Fibroblast of lung (primary cell): ENCODE data around the gene PCDH9. TPM values are rescaled to one million over a fixed set of nuclear protein-coding genes. Genes with fewer than 3 reads are reported as not detected.
A peak's percentile ranks its signal among the peaks of the same experiment; 100 is the strongest.

Experiments used
- DNase-seq, 2 donors: peaks; one replicate each; pipeline versions ENCODE4 v3.0.0 to v3.0.0-alpha.2; 2010; ENCODE audit warnings: low read depth in 2 of 2
- H2AFZ ChIP-seq: 2 replicates; pipeline ENCODE4 v1.5.1; 2012; ENCODE audit warnings: low read length, control low read depth, inconsistent platforms
- H3K27ac ChIP-seq: 2 replicates; pipeline ENCODE4 v1.5.1; 2011; ENCODE audit warnings: low read length, control low read depth; ENCODE audit not compliant: insufficient read depth
- H3K27me3 ChIP-seq: 2 replicates; pipeline ENCODE4 v1.5.1; 2011; ENCODE audit warnings: mild to moderate bottlenecking, low read length; ENCODE audit not compliant: control insufficient read depth, insufficient read depth
- H3K36me3 ChIP-seq: 2 replicates; pipeline ENCODE4 v1.5.1; 2011; ENCODE audit warnings: low read length; ENCODE audit not compliant: control insufficient read depth, insufficient read depth
- H3K4me1 ChIP-seq: 2 replicates; pipeline ENCODE4 v1.5.1; 2011; ENCODE audit warnings: low read length; ENCODE audit not compliant: control insufficient read depth, insufficient read depth; ENCODE audit errors: extremely low read depth
- H3K4me2 ChIP-seq: 2 replicates; pipeline ENCODE4 v1.5.1; 2011; ENCODE audit warnings: low read length, control low read depth; ENCODE audit not compliant: insufficient read depth; ENCODE audit errors: extremely low read depth
- H3K4me3 ChIP-seq, 4 experiments: fragments of 200-600 bp in 1 of 4; sonication (generic) in 1 of 4; replicated peaks in 1 of 4; 2 replicates each; pipeline ENCODE4 v1.5.1; 2011 to 2016; ENCODE audit warnings: low read length in 4 of 4, low read depth in 3 of 4, mild to moderate bottlenecking in 3 of 4, control low read depth in 2 of 4, inconsistent platforms in 1 of 4, mixed read lengths in 1 of 4; ENCODE audit not compliant: insufficient read depth in 1 of 4; ENCODE audit errors: control extremely low read depth in 1 of 4
- H3K79me2 ChIP-seq: 2 replicates; pipeline ENCODE4 v1.5.1; 2012; ENCODE audit warnings: mild to moderate bottlenecking, low read length, inconsistent platforms; ENCODE audit not compliant: control insufficient read depth, insufficient read depth
- H3K9ac ChIP-seq: 2 replicates; pipeline ENCODE4 v1.5.1; 2011; ENCODE audit warnings: mild to moderate bottlenecking, low read length, control low read depth; ENCODE audit not compliant: insufficient read depth
- H3K9me3 ChIP-seq: 2 replicates; pipeline ENCODE4 v1.5.1; 2012; ENCODE audit warnings: low read depth, low read length; ENCODE audit not compliant: control insufficient read depth, insufficient read depth
- H4K20me1 ChIP-seq: 2 replicates; pipeline ENCODE4 v1.5.1; 2011; ENCODE audit warnings: low read length; ENCODE audit not compliant: control insufficient read depth, insufficient read depth; ENCODE audit errors: extremely low read depth
- EZH2 ChIP-seq: IDR thresholded peaks from 2 replicates; pipeline ENCODE4 v1.5.1; 2012; ENCODE audit warnings: low read length, control low read depth, mild to moderate bottlenecking; ENCODE audit errors: missing control alignments
- polyA plus RNA-seq, 2 donors: library from polyadenylated mRNA; depleted of rRNA in 1 of 2; stranded (reverse) in 1 of 2; unstranded in 1 of 2; fragments of >200 nt; gene quantifications; 2 replicates each; pipeline ENCODE4 v1.2.1, GENCODE V29; 2011 to 2012; ENCODE audit warnings: missing spikeins in 1 of 2
- total RNA-seq: library from RNA; depleted of rRNA; stranded (reverse); fragments of >200 nt; gene quantifications from 2 replicates; pipeline ENCODE4 v1.2.1, GENCODE V29; 2014
- TF ChIP-seq, protein P1 (sequence below), 2 donors: IDR thresholded peaks in 1 of 2; conservative IDR thresholded peaks in 1 of 2; 1 replicate in 1 of 2; 2 replicates in 1 of 2; pipeline ENCODE4 v1.5.1; 2011 to 2012; ENCODE audit warnings: low read length in 2 of 2, control low read depth in 1 of 2, inconsistent platforms in 1 of 2, low read depth in 1 of 2, mild to moderate bottlenecking in 1 of 2

Gene PCDH9
- total and polyA plus RNA-seq, 2 donors (not counting 1 experiment from before 2014, with no cell fraction given) = 0.50 to 0.67 TPM

DNA sequence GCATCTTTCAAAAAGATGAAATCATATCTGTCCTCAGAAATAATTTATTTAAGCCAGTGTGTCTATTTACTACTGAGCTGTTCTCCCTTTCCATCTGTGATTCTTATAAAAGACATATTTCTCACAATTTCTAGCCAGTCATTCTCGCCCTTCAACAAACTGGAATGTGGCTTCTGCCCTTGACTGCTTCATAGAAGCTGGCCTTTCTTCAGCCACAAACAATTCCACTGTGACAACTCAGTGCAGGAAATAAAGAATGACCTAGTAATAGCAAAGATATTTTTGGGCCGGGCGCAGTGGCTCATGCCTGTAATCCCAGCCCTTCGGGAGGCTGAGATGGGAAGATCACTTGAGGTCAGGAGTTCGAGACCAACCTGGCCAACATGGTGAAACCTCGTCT lies 655.5 kb downstream of the PCDH9 start:
- no peak overlapping the region for H2AFZ ChIP-seq

DNA sequence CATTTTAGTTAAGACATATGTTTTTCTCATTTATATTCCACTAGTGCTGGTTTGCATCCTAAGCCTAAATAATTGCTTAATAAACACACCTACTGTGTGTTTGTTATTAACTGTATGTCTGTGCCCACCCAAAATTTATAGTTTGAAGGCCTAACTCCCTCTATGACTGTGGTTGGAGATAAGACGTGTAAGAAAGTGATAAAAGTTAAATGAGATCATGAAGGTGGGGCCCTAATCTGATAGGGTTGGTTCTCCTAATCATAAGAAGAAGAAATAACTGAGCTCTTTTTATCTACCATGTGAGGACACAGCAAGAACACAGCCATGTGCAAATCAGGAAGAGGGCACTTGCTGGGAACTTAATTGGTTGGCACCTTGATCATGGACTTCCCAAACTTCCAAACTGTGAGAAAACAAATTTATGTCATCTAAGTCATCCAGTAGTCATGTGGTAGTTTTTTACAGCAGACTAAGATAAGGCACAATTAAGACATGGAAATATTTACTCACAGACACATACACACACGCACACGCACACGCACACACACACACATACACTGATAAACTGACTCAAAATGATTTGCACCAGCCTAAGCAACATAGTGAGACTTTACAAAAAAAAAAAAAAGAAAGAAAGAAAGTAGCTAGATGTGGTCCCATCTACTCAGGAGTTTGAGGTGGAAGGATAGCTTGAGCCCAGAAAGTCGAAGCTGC lies 662.1 kb downstream of the PCDH9 start:
- Histone ChIP-seq H2AFZ (no peak overlapping the region), H3K9ac (no peak overlapping the region), H3K4me2 (no peak overlapping the region), H3K27ac (no peak overlapping the region), H3K36me3 (no peaks in the 10 kb centered on the region), H4K20me1 (no peaks in the 10 kb centered on the region), H3K9me3 (no peaks in the 10 kb centered on the region), H3K79me2 (no peaks in the 10 kb centered on the region), H3K4me3 (no peak overlapping the region), H3K4me1 (no peaks in the 10 kb centered on the region), H3K27me3 (no peaks in the 10 kb centered on the region)
- peak in 1 of 2 donors; percentile 3 for DNase-seq
- TF ChIP-seq, protein P1, sequence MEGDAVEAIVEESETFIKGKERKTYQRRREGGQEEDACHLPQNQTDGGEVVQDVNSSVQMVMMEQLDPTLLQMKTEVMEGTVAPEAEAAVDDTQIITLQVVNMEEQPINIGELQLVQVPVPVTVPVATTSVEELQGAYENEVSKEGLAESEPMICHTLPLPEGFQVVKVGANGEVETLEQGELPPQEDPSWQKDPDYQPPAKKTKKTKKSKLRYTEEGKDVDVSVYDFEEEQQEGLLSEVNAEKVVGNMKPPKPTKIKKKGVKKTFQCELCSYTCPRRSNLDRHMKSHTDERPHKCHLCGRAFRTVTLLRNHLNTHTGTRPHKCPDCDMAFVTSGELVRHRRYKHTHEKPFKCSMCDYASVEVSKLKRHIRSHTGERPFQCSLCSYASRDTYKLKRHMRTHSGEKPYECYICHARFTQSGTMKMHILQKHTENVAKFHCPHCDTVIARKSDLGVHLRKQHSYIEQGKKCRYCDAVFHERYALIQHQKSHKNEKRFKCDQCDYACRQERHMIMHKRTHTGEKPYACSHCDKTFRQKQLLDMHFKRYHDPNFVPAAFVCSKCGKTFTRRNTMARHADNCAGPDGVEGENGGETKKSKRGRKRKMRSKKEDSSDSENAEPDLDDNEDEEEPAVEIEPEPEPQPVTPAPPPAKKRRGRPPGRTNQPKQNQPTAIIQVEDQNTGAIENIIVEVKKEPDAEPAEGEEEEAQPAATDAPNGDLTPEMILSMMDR (conservative IDR thresholded peaks at IDR 0.05 in 1 of 2, IDR thresholded peaks at IDR 0.05 in 1 of 2; ENCODE audit: low read depth in 1 of 2, low read length in 2 of 2) = no peak
- TF ChIP-seq EZH2 = no peak

More for the DNA sequence above, 655.5 kb downstream of the PCDH9 start:
- H3K9ac ChIP-seq = no peak overlapping the region
- H3K4me3 ChIP-seq = no peak overlapping the region
- no peaks in the 10 kb centered on the region for H3K9me3 ChIP-seq
- TF ChIP-seq EZH2 = no peak
- TF ChIP-seq, protein P1 (conservative IDR thresholded peaks at IDR 0.05 in 1 of 2, IDR thresholded peaks at IDR 0.05 in 1 of 2; ENCODE audit: low read depth in 1 of 2, low read length in 2 of 2) = no peak
- no peaks in the 10 kb centered on the region for H3K27me3 ChIP-seq
- H3K36me3 ChIP-seq = no peaks in the 10 kb centered on the region
- no peaks in the 10 kb centered on the region for H4K20me1 ChIP-seq
- no peaks in the 10 kb centered on the region for H3K4me1 ChIP-seq
- no peak overlapping the region for H3K4me2 ChIP-seq
- no peaks in the 10 kb centered on the region for H3K79me2 ChIP-seq
- DNase-seq = peak in 1 of 2 donors; percentile 69
- H3K27ac ChIP-seq = no peak overlapping the region

DNA sequence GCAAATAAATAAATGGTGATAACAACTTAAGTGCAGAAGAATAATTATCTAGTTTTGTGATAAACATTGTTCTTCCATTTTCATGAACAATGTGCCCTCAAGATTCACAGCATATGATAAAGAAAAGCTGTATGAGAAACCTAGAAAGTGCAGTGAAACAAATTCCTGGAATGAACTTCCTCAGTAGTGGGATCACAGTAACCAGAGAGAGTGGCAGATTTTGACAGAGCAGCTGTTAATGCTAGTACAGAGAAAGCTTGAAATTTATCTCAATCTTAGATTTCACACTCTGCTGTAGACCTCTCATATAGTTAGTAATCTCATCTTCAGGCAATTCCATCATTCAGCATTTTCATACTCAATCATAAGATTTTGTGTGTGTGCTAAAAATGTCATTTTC lies 664.9 kb downstream of the PCDH9 start:
- no peak overlapping the region for H2AFZ ChIP-seq
- H3K4me3 ChIP-seq = no peak overlapping the region
- no peaks in the 10 kb centered on the region for H3K36me3 ChIP-seq
- no peak overlapping the region for H3K4me2 ChIP-seq
- H3K27ac ChIP-seq = no peak overlapping the region
- no peak overlapping the region for H3K9ac ChIP-seq
- H3K79me2 ChIP-seq = no peaks in the 10 kb centered on the region
- H3K4me1 ChIP-seq = no peaks in the 10 kb centered on the region
- no peaks in the 10 kb centered on the region for H4K20me1 ChIP-seq
- no peak for DNase-seq
- no peaks in the 10 kb centered on the region for H3K27me3 ChIP-seq
- TF ChIP-seq, protein P1 (conservative IDR thresholded peaks at IDR 0.05 in 1 of 2, IDR thresholded peaks at IDR 0.05 in 1 of 2; ENCODE audit: low read depth in 1 of 2, low read length in 2 of 2) = no peak
- TF ChIP-seq EZH2 = no peak
- no peaks in the 10 kb centered on the region for H3K9me3 ChIP-seq
